Endodermal cell (in vitro differentiated cells): ENCODE measurements around the gene SLC38A3. TPM values are rescaled to one million over a fixed set of nuclear protein-coding genes. Genes with fewer than 3 reads are reported as not detected.

ENCODE experiments used
- DNase-seq: peaks from one replicate; pipeline ENCODE4 v3.0.0-alpha.2; 2017
- H3K27ac ChIP-seq: 2 replicates; pipeline ENCODE4 v1.5.1; 2013; ENCODE audit warnings: mild to moderate bottlenecking, low read depth, low read length, moderate library complexity
- H3K27me3 ChIP-seq: 2 replicates; pipeline ENCODE4 v1.6.1; 2013; ENCODE audit warnings: mild to moderate bottlenecking, low read length, moderate library complexity; ENCODE audit not compliant: insufficient read depth, control insufficient read depth, poor library complexity, severe bottlenecking
- H3K36me3 ChIP-seq: 2 replicates; pipeline ENCODE4 v1.7.0; 2013; ENCODE audit warnings: mild to moderate bottlenecking, low read length, moderate library complexity; ENCODE audit not compliant: control insufficient read depth, insufficient read depth
- H3K4me1 ChIP-seq: one replicate; pipeline ENCODE4 v1.7.0; 2013; ENCODE audit warnings: low read length; ENCODE audit not compliant: control insufficient read depth, insufficient read depth
- H3K4me3 ChIP-seq: 2 replicates; pipeline ENCODE4 v1.5.1; 2013; ENCODE audit warnings: mild to moderate bottlenecking, low read length, moderate library complexity
- H3K9ac ChIP-seq: 2 replicates; pipeline ENCODE4 v1.6.1; 2013; ENCODE audit warnings: mild to moderate bottlenecking, low read length, moderate library complexity; ENCODE audit not compliant: poor library complexity, severe bottlenecking; ENCODE audit errors: extremely low read depth
- H3K9me3 ChIP-seq: 2 replicates; pipeline ENCODE4 v1.6.1; 2013; ENCODE audit warnings: mild to moderate bottlenecking, low read length, moderate library complexity; ENCODE audit not compliant: control insufficient read depth
- H3K27ac Mint-ChIP-seq: 2 replicates; pipeline ENCODE4 v1.8.0; 2020; ENCODE audit warnings: mixed read lengths
- H3K27me3 Mint-ChIP-seq: 2 replicates; pipeline ENCODE4 v1.8.0; 2021; ENCODE audit warnings: mild to moderate bottlenecking, mixed read lengths; ENCODE audit not compliant: insufficient read depth
- H3K36me3 Mint-ChIP-seq: 2 replicates; pipeline ENCODE4 v1.8.0; 2020; ENCODE audit warnings: low read depth, mixed read lengths
- H3K4me1 Mint-ChIP-seq: 2 replicates; pipeline ENCODE4 v1.8.0; 2020; ENCODE audit warnings: mixed read lengths
- H3K4me3 Mint-ChIP-seq: 2 replicates; pipeline ENCODE4 v1.8.0; 2020; ENCODE audit warnings: mild to moderate bottlenecking, moderate library complexity, mixed read lengths
- H3K9me3 Mint-ChIP-seq: 2 replicates; pipeline ENCODE4 v1.8.0; 2020; ENCODE audit warnings: mild to moderate bottlenecking, mixed read lengths
- WGBS, 2 experiments: methylation state at CpG; one replicate each; pipeline versions ENCODE4 v1.1.5 to v1.1.7; 2013; ENCODE audit warnings: missing lambda C conversion rate in 2 of 2, mixed read lengths in 1 of 2; ENCODE audit not compliant: insufficient coverage in 1 of 2, insufficient read length in 1 of 2; 5-methylcytosine and 5-hydroxymethylcytosine counted together
- total RNA-seq, 2 donors: library from RNA; stranded (reverse); fragmentation: NEBNext Ultra II Directional in 1 of 2; extraction: Animal tissue kit (Norgen Biotek cat#: 25700) in 1 of 2; gene quantifications; 2 replicates in 1 of 2; 3 replicates in 1 of 2; pipeline ENCODE4 v1.2.1, GENCODE V29; 2021
- TF ChIP-seq, protein P1 (sequence below): fragments of 200-600 bp; sonication (generic); conservative IDR thresholded peaks from 2 replicates; pipeline ENCODE4 v1.5.0; 2021; ENCODE audit warnings: antibody characterized with exemption, mild to moderate bottlenecking

SLC38A3 gene
- total RNA-seq, 2 donors from 2014 or later, result 1.5 to 1.9 TPM

DNA sequence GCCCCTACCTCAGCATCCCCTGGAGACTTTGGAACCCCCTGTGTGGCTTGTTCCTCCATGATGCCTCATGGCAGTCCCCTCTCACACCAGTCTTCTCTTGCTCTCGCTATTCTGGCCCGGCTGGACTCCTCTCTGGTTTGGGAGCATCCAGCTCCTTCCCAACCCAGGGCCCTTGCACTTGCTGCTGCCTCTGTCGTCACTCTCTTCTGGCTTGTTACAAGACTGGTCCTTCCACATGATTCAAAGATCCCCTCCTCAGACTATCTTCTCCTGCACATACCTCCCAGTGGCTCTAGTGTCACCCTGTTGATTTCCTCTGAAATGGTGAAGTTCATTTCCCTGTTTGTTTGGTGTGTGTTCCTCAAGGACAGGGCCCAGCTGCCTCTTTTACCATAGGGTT lies 24.4 kb downstream of the SLC38A3 start:
- DNase-seq, result no peak
- no peak overlapping the region for H3K9ac ChIP-seq
- Mint-ChIP-seq H3K9me3 (no peaks in the 10 kb centered on the region), H3K36me3 (no peaks in the 10 kb centered on the region), H3K27me3 (peaks cover 19% of the 10 kb centered on the region), H3K4me3 (no peak overlapping the region), H3K4me1 (peaks cover 19% of the 10 kb centered on the region), H3K27ac (no peak overlapping the region)
- H3K9me3 ChIP-seq, result no peaks in the 10 kb centered on the region
- no peaks in the 10 kb centered on the region for H3K27me3 ChIP-seq
- no peak overlapping the region for H3K4me3 ChIP-seq
- TF ChIP-seq, protein P1, sequence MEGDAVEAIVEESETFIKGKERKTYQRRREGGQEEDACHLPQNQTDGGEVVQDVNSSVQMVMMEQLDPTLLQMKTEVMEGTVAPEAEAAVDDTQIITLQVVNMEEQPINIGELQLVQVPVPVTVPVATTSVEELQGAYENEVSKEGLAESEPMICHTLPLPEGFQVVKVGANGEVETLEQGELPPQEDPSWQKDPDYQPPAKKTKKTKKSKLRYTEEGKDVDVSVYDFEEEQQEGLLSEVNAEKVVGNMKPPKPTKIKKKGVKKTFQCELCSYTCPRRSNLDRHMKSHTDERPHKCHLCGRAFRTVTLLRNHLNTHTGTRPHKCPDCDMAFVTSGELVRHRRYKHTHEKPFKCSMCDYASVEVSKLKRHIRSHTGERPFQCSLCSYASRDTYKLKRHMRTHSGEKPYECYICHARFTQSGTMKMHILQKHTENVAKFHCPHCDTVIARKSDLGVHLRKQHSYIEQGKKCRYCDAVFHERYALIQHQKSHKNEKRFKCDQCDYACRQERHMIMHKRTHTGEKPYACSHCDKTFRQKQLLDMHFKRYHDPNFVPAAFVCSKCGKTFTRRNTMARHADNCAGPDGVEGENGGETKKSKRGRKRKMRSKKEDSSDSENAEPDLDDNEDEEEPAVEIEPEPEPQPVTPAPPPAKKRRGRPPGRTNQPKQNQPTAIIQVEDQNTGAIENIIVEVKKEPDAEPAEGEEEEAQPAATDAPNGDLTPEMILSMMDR, result no peak
- no peaks in the 10 kb centered on the region for H3K36me3 ChIP-seq
- no peak overlapping the region for H3K27ac ChIP-seq
- 90 to 92% methylated on average over 3 of the region's 3 CpGs for WGBS, 2 experiments
- H3K4me1 ChIP-seq, result no peaks in the 10 kb centered on the region

DNA sequence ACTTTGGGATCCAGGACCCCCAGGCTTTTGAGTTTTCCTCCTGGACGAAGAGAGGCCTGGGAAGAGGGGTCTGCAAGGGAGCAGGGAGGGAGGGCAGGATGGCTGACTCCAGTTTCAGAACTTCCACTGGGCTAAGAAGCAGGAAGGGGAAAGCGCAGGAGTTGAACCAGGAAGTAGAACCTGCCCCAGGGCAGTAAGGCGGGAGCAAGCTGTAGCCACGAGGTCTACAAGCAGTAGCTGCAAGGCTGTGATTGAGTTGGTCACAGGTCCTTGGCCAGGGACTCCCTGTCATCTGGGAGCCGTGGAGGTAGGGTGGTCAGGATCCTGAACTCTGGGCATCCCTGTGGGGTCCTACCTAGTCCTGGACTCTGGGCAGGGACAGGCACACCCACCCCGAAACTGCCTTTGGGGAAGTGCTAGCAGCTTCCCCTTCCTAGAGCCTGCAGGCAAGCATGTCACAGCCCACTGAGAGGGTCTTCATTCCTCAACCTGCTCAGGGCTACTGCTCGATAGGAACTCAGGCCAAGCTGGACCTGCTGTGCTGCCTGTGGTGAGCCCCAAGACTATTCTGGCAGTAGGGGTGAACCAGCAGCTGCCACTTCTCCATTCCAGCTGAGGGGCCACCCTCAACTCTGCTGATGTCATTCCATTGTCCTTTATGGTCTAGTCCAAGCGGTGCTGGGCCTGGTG lies 25.2 kb downstream of the SLC38A3 start:
- peaks cover 13% of the 10 kb centered on the region for H3K27me3 Mint-ChIP-seq
- H3K4me1 ChIP-seq, result no peaks in the 10 kb centered on the region
- no peaks in the 10 kb centered on the region for H3K9me3 ChIP-seq
- no peaks in the 10 kb centered on the region for H3K27me3 ChIP-seq
- no peaks in the 10 kb centered on the region for H3K36me3 Mint-ChIP-seq
- peaks cover 17% of the 10 kb centered on the region for H3K4me1 Mint-ChIP-seq
- no peak for DNase-seq
- H3K4me3 Mint-ChIP-seq, result no peak overlapping the region
- no peaks in the 10 kb centered on the region for H3K36me3 ChIP-seq
- no peak overlapping the region for H3K27ac ChIP-seq
- H3K9me3 Mint-ChIP-seq, result no peaks in the 10 kb centered on the region
- TF ChIP-seq, protein P1, result no peak
- no peak overlapping the region for H3K27ac Mint-ChIP-seq
- no peak overlapping the region for H3K4me3 ChIP-seq
- H3K9ac ChIP-seq, result no peak overlapping the region
- 93% methylated on average over 7 to 8 of the region's 8 CpGs for WGBS, 2 experiments

DNA sequence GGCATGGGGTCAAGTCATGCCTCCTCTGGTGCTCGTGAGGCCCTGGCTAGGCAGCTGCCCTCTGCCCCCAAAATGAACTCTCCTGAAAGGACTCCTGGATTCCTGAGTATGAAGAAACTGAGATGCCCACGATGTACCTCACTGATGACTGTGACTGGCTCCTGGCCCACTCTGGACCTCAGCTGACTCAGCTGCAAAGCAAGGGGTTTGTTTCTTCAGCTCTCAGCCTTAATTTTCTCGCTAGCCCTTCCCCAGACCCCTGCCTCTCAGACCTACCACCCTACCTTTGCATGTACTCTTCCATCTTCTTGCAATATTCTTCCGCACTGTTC lies 25.7 kb downstream of the SLC38A3 start:
- no peak for DNase-seq
- TF ChIP-seq, protein P1, result no peak
- Histone ChIP-seq H3K4me3 (no peak overlapping the region), H3K36me3 (no peaks in the 10 kb centered on the region), H3K27me3 (no peaks in the 10 kb centered on the region), H3K9ac (no peak overlapping the region), H3K4me1 (no peaks in the 10 kb centered on the region), H3K27ac (no peak overlapping the region), H3K9me3 (no peaks in the 10 kb centered on the region)
- 93 to 100% methylated on average over 4 of the region's 4 CpGs for WGBS, 2 experiments
- H3K9me3 Mint-ChIP-seq, result no peaks in the 10 kb centered on the region
- H3K27me3 Mint-ChIP-seq, result peaks cover 10% of the 10 kb centered on the region
- H3K36me3 Mint-ChIP-seq, result no peaks in the 10 kb centered on the region
- no peak overlapping the region for H3K27ac Mint-ChIP-seq
- H3K4me3 Mint-ChIP-seq, result no peak overlapping the region
- H3K4me1 Mint-ChIP-seq, result peaks cover 17% of the 10 kb centered on the region
